Measurements from ENCODE around the gene TEX55.
"Not testable (repeated sequence)": the region's sequence is repeated elsewhere in the genome, so short reads cannot be mapped to it uniquely, and the experiment has no call there.

TEX55 gene

DNA sequence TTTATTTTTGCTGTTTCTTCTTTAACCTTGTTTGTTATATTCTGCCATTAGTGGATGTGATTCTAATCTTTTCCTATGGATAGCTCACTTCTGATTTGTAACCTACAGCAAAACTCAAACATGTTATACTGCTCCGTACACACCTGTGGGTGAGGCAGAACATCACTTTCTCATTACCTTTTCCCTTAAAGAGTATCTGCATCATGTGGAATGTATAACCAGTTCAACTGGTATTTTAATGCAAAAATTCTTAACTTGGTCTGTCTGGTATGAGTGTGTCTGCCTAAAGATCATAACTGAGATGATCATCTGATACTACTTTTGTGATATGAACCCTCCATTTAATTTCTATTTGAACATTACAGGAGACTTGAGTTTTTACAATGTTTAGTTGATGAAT lies 14.4 kb downstream of the TEX55 start:
- no peak for DNase-seq (ENCODE audit: low read depth, low spot score)

DNA sequence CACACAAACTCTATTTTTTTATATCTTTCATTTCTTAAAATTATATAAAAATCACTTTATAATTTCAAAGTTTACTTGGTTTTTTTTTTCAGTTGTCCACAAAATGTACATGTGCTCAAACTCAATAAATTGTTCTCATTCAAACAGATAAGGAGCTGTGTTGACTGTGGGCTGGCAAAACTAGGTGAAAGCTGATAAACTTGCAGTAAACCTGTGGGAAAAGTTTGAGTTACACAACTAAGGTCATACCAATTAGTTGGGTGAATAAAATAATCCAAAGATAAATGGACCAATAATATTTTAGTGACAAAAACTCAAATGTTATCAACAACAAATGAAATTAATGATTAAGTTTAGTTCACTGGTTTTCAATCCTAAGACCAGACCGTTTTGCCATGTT lies 14.8 kb downstream of the TEX55 start:
- no peak for DNase-seq (ENCODE audit: low read depth, low spot score)

DNA sequence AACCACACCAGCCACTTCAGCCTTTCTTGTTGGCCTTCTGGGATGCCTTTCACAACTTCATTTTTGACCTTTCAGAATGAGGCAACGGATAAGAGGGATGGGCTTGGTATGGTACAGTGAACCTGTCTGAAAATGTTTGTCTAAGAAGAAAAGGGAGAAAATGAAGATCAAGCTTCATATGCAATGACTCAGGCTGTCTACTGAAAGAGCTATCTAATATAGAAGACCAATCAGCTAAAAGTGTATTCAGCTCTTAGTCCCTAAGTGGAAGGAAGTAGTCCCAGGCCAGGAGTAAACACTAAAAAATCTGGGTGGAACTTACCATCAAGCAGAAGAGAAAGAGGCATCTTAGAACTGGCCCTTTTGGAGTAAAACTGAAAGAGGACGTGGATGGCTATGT lies 15.3 kb downstream of the TEX55 start:
- no peak for DNase-seq (ENCODE audit: low read depth, low spot score)

DNA sequence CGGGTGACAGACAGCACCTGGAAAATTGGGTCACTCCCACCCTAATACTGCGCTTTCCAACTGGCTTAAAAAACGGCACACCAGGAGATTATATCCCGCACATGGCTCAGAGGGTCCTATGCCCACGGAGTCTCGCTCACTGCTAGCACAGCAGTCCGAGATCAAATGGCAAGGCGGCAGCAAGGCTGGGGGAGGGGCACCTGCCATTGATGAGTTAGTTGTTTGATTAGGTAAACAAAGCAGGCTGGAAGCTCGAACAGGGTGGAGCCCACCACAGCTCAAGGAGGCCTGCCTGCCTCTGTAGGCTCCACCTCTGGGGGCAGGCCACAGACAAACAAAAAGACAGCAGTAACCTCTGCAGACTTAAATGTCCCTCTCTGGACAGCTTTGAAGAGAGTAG lies 18.8 kb downstream of the TEX55 start:
- not testable (repeated sequence) for DNase-seq (ENCODE audit: low read depth, low spot score)

DNA sequence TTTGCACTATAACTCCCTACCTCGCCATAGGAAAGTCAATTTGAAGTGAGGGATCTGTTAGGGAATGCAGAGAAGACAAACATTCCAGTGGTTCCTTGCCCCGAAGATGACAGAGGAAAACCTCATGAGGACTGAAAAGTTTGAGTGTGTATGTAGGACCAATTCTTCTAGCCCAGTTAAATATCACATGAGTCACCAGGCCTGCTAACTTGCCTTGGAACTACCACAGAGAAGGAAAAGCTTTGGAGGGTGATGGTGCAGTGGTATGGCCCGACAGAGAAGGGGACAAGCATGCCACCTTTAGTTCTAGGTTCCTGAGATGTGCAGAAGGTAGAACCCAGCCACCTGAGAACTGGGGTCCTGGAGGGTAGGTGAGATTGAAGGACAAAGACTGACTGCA lies 24.9 kb downstream of the TEX55 start:
- DNase-seq (ENCODE audit: low read depth, low spot score), result no peak

DNA sequence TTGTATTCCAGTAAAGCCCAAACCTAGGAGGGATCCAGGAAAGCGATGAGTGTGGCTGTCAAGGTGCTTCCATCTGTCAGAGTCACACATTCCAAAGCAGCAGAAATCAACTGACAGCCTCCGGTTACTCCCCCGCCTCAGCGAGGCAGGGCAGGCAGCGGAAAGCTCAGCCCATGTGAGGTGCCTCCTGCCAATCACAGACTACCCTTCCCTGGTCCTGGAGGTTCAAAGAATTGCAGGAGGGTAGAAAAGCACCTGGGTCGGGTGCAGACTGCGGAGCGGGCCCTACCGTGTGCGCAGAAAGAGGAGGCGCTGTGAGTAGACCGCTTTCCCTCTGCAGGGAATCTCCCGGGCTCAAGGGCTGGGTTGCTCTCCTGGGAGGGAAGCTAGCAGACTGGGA lies 27.4 kb downstream of the TEX55 start, which contains the start of gene UPK1B:
TSS of gene UPK1B (plus strand) at position 274 of the 400 bp plus-strand sequence. CDS start 13,144 bp downstream, outside the sequence.
- DNase-seq (ENCODE audit: low read depth, low spot score), result no peak

DNA sequence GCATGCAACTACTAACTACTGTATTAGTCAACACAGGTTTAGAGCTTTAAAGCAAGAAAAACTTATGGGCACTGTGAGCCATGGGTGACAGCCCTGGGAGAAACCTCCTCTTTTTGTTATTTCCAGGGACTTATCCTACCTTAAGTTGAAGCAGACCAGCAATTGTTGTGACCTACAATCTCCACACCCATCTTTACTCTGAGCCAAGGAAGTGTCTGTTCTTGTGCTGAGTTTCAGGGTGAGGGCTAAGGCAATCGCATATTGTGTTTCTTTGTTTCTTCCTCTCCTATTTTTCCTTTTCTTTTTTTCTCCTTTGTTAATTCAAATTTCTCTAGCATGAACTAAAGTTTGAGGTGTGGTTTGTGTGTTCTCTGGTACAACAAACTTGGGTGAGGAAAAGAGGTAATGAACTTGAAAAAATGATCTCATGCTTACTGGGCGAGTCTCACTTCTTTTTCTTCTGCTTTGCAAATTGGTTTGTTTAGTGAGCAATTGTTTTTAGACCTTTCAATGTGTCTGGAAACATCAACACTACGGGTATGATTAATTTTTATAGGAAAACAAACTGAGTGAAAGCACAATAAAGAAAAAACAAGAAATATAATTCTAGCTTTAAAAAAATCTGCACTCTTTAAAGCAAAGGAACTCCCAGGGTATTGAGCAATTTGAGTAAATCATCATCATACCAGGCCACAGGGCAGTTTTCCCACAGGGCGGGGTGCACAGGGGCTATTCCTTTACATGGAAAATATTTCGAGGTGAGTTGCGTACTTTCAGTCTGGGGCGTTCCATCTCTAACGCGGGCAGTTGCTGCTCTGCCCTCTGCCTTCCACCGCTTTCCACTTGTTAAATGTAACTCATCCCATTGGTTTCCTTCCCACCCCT lies 30.1 kb downstream of the TEX55 start:
- no peak for DNase-seq (ENCODE audit: low read depth, low spot score)

DNA sequence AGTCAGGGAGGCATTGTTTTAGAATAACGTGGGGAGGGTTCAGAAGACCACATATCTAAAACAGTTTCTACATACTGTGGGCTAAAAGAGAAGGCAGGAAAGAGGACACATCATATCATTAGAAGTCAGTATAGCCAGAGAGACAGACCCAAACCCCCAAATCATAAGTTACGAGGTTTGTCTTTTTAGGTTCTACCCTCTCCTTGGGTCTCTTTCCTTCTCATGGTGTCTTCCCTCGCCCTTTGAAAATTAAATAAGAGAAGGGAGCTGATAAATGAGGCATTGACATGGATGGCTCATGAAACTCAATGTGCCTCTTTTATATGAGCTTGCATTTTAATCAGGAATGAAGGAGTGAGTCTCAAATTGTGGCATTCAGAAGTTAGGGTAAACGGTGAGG lies 30.8 kb downstream of the TEX55 start:
- DNase-seq (ENCODE audit: low read depth, low spot score), result no peak

DNA sequence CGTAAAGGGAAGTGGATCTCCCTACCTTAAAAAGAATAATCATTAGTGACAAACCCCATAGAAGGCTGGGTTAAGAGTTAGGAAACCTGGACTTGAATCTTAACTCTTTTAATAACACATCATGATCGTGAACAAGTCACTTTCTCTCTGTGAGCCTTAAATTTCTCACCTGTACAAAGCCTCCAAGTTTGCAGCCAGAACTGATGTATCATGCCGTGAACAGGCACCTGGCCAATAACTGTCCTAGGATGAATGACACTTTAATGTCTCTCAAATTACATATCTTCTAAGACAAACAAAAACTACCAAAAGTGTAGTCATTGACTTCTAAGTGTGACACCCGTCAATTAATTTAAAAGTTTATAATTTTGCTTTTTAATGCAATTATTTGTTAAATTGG lies 31.4 kb downstream of the TEX55 start:
- no peak for DNase-seq (ENCODE audit: low read depth, low spot score)

DNA sequence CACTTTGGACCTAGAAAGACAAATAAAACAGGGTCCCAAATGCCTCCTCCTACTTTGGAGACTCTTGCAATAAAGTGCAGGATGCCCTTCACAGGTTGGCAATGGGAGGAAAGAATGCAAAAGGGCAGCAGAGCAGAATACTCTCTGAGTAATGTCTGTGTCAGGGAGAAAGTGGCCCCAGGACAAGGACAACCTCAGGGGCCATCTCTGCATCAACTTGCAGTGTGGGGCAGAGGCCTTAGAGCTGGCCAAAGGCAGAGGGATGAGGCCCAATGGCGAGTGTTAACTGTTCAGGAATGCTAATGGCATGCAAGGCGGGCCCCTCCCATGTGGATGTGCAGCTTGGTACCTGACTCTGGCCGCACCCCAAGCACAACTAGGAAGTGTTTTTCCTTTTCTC lies 35.8 kb downstream of the TEX55 start:
- DNase-seq (ENCODE audit: low read depth, low spot score), result no peak

DNA sequence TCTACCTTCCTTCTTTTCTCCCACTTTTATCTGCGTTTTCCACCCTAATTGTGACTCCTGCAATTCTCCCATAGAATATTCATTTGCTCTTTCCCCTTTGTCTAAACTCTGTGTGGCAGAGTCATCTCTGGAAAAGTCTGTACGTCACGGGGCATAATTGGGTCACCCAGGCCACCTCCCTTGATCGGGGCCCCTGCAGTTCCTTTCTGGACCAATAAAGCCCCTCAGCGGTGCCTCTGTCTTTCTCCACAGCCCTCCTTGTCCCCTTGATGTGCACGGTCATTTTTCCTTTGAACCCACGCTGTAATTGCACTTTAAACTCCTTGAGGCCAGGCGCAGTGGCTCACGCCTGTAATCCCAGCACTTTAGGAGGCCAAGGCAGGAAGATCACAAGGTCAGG lies 38.1 kb downstream of the TEX55 start:
- no peak for DNase-seq (ENCODE audit: low read depth, low spot score)

DNA sequence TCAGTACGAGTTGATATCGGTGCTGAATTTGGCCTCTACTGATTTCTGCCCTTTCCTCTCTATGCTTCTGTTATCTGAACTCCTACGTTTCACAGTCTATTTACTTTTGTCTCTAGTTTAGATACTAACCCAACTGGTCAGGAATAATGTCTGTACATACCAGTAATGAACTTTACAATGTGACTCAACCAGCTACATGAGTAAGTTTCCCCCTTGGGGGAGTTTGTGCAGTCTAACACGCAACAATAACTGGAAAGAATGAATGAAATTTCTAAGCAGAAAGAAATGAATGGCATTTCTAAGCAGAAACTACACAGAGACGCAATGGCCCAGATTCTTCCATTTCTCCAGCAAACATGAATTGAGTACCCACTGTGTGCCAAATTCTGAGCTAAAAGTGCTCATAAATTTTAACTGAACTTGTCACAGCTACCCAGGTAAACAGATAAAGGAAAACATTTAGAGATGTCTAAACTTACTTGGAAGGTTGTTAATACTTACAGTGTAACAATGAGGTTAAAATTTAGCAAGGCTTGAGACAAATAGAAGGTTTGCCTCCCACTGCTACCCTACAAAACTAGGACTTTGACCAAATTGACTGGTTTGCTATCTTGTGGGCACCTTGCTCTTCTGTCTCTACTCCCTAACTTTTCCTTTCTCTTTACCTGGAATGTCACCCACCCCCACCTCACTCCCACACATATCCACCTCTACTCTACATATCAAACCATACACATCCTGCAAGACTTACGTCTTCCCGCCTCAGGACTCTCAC lies 39.0 kb downstream of the TEX55 start:
- no peak for DNase-seq (ENCODE audit: low read depth, low spot score)

DNA sequence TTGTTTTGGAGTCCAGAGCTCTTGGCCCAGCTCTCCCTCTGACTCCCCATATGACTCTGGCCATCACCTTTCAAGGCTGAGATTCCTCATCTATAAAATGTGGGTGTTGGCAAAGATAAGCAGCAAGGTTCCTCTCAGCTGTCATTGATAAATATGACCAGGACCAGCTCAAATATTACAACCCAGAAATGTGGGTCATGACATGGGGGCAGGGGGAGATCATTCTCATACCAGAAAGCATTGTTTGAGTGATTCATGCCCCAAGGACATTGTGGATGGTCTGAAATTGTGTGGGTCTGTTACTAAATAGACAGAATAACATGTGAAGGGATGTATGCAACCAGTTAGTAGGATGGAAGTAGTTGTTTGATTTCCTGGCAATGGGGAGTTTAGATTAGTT lies 41.3 kb downstream of the TEX55 start:
- no peak for DNase-seq (ENCODE audit: low read depth, low spot score)

DNA sequence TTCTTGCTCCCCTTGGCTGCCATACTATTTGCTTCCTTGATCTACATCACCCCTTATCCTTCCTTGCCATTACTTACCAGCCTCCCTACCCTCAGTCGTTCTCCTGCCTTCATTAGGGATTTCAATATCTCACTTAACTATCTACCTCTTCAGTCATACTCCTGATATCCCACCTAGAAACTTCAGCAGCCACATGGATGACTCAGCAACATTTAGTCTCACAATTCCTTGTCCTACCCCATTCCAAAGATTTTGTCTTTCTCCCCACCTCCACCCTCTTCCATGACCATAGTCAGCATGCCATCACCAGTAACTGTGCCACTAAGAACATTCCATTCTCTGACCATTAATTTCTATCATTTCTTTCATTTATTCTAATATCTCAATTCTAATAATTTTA lies 45.8 kb downstream of the TEX55 start:
- DNase-seq (ENCODE audit: low read depth, low spot score), result no peak

DNA sequence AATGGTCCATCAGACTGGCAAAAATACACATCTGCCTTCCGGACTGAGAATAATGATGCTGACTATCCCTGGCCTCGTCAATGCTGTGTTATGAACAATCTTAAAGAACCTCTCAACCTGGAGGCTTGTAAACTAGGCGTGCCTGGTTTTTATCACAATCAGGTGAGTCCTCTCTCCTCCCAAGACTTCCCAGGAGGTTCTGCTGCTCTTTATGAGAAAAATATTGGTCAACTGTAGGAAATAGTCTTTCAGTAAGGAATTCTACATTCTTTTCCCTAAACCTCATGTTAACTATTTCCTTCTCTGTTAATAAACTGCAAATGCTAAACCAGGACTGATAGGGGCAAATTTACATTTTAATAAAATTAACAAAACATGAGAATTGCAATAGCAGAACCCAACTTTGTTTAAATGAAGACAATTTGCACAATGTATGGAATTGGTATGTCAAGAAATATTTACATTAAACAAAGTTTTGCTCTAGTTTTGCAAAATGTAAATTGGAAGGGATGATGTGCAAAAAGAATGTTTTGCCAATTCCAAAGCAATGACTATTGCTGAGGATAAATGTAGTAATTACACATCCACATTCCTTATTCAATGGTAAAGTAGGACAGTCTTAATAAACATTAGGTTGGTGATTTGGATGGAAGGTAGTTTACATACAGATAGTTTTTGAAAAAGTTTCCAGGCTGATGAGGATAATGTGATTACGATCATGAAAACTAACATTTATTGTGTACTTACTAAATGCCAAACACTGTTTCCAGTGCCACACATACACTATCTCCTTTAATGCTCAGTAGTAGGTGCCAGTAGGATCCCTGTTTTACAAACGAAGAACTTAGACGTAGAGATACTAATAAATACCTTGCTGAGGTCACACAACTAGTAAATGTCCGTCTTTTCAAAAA lies 48.5 kb downstream of the TEX55 start:
- no peak for DNase-seq (ENCODE audit: low read depth, low spot score)

DNA sequence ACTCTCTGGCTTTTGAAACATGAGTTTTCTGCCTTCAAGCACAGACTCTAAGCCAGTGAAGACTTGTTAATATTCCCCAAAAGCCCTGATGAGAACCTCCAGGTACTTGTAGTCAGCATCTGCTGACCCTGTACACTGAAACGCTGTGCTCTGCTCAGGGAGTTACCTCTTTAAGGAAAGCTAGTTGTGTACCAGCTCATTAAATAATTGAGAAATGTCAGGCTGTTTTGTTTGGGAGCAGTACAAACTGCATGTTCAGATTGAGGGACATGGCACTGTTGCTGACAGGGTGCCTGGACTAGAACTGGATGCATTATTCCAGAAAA lies 49.1 kb downstream of the TEX55 start:
- DNase-seq (ENCODE audit: low read depth, low spot score), result no peak

DNA sequence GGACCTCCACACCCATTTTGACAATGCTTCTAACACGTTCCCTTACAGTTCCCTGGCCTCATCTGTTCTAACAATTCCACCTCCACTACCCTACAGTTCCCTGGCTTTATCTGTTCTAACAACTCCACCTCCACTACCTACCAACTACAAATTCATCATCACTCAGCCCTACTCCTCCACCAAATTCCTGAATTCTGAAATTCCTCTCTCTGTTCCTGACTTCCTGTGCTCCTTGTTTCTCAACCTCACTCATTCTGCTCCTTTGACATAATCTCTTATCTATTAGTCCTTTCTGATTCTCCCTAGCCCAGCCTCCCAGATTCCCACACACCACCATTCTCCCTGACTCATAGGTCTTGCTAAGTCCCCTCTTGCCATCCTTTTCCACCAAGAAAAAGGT lies 49.9 kb downstream of the TEX55 start:
- DNase-seq (ENCODE audit: low read depth, low spot score), result no peak
